ENCODE measurements around the gene LRCH4.

LRCH4 gene

GRCh38 chr7:100585511-100586265 lies at the start of gene LRCH4:
LRCH4 (minus strand) TSS chr7:100586129; CDS start chr7:100586100, 29 bp downstream.
- Mint-ChIP-seq H3K4me1 (peaks cover 24% of the 10 kb centered on the region), H3K9me3 (no peaks in the 10 kb centered on the region), H3K4me3 (peak within 1 kb of the TSS; percentile 97), H3K27ac (peak within 1 kb of the TSS; percentile 92), H3K27me3 (peaks cover 15% of the 10 kb centered on the region), H3K36me3 (no peaks in the 10 kb centered on the region)
- ATAC-seq: peak; percentile 56

GRCh38 chr7:100632951-100633717 lies 47.2 kb upstream of the LRCH4 start:
- H3K4me3 Mint-ChIP-seq: peak overlapping the region; percentile 81
- peak; percentile 77 for ATAC-seq
- H3K4me1 Mint-ChIP-seq: peaks cover 26% of the 10 kb centered on the region
- H3K27ac Mint-ChIP-seq: peak overlapping the region; percentile 80
- no peaks in the 10 kb centered on the region for H3K27me3 Mint-ChIP-seq
- no peaks in the 10 kb centered on the region for H3K36me3 Mint-ChIP-seq
- H3K9me3 Mint-ChIP-seq: no peaks in the 10 kb centered on the region

DNA sequence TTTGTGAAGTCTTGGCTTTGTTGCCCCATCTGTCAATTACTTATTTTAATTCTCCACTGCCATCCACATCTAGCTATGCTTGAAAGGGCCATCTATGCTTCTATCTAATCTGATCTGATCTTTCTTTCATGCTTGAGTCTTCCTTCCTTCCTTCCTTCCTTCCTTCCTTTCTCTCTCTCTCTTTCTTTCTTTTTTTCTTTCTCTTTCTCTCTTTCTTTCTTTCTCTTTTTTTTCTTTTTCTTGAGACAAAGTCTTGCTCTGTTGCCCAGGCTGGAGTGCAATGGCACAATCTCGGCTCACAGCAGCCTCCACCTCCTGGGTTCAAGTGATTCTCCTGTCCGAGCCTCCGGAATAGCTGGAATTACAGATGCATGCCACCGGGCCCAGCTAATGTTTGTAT lies 44.1 kb upstream of the LRCH4 start:
- Mint-ChIP-seq H3K4me3 (no peak overlapping the region), H3K4me1 (peaks cover 37% of the 10 kb centered on the region), H3K27ac (no peak overlapping the region), H3K36me3 (no peaks in the 10 kb centered on the region), H3K9me3 (no peaks in the 10 kb centered on the region), H3K27me3 (no peaks in the 10 kb centered on the region)
- ATAC-seq: no peak

- Mint-ChIP-seq H3K9me3 (no peaks in the 10 kb centered on the region), H3K4me3 (no peak overlapping the region), H3K4me1 (peaks cover 35% of the 10 kb centered on the region), H3K27ac (no peak overlapping the region), H3K36me3 (no peaks in the 10 kb centered on the region), H3K27me3 (no peaks in the 10 kb centered on the region)
- no peak for ATAC-seq
These were observed 43.3 kb upstream of the LRCH4 start for GRCh38 chr7:100629117-100629716.

DNA sequence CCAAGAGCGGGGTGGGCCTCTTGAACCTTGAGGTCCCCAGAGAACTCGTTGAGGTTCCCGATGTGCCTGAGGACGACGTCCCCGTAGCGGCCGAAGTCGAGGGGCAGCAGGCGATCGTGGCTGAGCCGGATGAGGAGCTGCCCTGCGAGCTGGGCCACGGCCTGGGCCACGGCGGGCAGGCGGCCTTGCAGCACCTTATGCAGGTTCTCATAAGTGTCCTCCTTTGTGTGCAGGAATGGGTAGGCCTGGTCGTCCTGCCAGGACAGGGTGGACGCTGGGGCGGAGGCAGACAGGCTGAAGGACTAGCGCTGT lies 41.3 kb upstream of the LRCH4 start:
- peak overlapping the region; percentile 78 for H3K27ac Mint-ChIP-seq
- peaks cover 20% of the 10 kb centered on the region for H3K4me1 Mint-ChIP-seq
- no peak for ATAC-seq
- peak overlapping the region; percentile 75 for H3K4me3 Mint-ChIP-seq
- no peaks in the 10 kb centered on the region for H3K27me3 Mint-ChIP-seq
- H3K36me3 Mint-ChIP-seq: peaks cover 6% of the 10 kb centered on the region
- H3K9me3 Mint-ChIP-seq: no peaks in the 10 kb centered on the region

DNA sequence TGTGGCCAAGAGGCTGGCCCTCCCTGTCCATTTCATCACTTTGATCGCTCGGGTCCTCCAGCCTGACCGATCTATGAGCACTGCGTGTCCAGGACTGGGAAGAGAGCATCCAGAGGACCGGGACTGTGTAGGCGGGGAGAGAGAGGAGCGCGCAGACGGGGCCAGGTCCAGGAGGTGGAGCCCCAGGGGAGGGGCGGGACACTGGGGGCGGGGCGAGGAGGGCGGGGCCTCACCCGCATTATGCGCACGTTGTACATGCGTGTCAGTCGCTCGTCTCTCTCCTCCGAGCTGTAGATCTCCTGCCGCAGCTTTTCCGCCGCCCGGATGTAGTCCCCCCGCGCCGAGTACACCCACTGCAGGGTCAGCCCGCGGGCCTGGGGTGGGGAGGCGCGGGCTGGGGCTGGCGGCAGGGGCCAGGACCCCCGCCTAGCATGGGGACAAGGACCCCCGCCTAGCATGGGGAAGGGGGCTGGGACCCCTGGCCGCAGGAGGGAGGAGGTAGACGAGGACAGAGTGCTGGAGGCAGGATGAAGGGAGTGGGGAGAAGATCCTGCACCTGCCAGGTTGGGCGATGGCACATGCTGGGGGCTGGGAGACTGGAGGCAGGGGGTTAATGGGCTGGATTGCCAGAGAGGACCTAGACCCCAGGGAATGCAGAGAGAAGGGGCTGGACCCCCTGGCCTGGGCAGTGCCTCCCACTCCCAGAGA lies 40.8 kb upstream of the LRCH4 start:
- Mint-ChIP-seq H3K27me3 (no peaks in the 10 kb centered on the region), H3K4me1 (peaks cover 17% of the 10 kb centered on the region), H3K4me3 (peak overlapping the region; percentile 75), H3K27ac (peak overlapping the region; percentile 78), H3K36me3 (peaks cover 9% of the 10 kb centered on the region), H3K9me3 (no peaks in the 10 kb centered on the region)
- ATAC-seq: peak; percentile 91

GRCh38 chr7:100626055-100626454 lies 40.1 kb upstream of the LRCH4 start:
- ATAC-seq: no peak
- Mint-ChIP-seq H3K4me1 (peaks cover 17% of the 10 kb centered on the region), H3K4me3 (peak overlapping the region; percentile 54), H3K36me3 (peaks cover 12% of the 10 kb centered on the region), H3K9me3 (no peaks in the 10 kb centered on the region), H3K27me3 (no peaks in the 10 kb centered on the region), H3K27ac (peak overlapping the region; percentile 78)

DNA sequence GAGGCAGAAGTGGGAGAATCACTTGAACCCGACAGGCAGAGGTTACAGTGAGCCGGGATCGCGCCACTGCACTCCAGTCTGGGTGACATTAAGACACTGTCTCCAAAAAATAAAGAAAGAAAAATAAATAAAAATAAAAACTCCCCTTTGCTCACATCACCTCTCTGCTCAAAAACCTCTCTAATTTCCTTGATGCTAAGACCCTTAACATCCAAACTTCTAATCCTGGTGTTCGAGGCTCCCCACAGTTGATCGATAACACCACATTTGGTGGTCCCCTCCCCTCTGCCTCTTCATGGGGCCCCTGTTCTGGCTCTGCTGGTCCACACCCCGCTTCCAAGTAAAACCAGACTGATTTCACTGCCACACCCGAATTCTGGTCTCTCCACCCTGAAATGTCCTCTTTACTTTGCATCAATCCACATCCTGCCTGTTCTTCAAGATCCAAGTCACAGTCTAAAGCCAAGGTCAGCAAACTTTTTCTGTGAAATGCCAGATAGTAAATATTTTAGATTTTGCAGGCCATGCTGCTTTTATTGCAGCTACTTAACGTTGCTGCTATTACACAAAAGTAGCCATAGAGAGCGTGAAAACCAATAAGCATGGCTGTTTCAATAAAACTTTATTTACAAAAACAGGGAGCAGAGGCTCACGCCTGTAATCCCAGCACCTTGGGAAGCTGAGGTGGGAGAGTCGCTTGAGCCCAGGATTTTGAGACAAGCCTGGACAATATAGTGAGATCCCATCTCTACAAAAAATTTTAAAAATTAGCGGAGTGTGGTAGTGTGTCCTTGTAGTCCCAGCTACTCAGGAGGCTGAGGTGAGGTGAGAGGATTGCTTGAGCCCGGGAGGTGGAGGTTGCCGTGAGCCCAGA lies 38.3 kb upstream of the LRCH4 start:
- Mint-ChIP-seq H3K36me3 (peaks cover 12% of the 10 kb centered on the region), H3K9me3 (no peaks in the 10 kb centered on the region), H3K27me3 (no peaks in the 10 kb centered on the region), H3K27ac (no peak overlapping the region), H3K4me3 (no peak overlapping the region), H3K4me1 (peaks cover 11% of the 10 kb centered on the region)
- no peak for ATAC-seq

DNA sequence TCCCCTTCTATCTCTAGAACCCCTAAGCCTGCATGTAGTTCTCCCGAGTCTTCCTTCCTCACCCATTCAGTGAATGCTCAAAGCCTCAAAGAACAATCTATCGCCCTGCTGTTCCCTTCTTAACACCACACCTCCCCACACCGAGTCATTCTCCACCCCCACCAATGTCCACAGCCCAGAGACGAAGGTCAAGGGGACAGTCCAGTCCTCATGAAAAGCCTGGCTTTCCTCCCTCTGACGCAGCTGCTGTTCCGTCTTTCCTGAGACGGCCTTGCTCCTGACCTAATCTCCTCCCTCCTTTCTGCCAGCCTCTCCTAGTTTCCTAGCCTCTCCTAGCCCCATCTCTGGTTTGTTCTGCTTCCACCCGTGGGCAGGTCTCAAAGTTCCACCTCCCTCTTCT lies 35.6 kb upstream of the LRCH4 start:
- Mint-ChIP-seq H3K9me3 (no peaks in the 10 kb centered on the region), H3K27me3 (no peaks in the 10 kb centered on the region), H3K27ac (no peak overlapping the region), H3K4me1 (peaks cover 5% of the 10 kb centered on the region), H3K36me3 (peaks cover 12% of the 10 kb centered on the region), H3K4me3 (no peak overlapping the region)
- ATAC-seq: no peak

- no peak for ATAC-seq
- Mint-ChIP-seq H3K27me3 (no peaks in the 10 kb centered on the region), H3K9me3 (no peaks in the 10 kb centered on the region), H3K4me1 (no peaks in the 10 kb centered on the region), H3K27ac (no peak overlapping the region), H3K4me3 (no peak overlapping the region), H3K36me3 (peaks cover 17% of the 10 kb centered on the region)
These were observed 34.9 kb upstream of the LRCH4 start for GRCh38 chr7:100620804-100621203.

- Mint-ChIP-seq H3K9me3 (no peaks in the 10 kb centered on the region), H3K27me3 (no peaks in the 10 kb centered on the region), H3K4me3 (no peak overlapping the region), H3K4me1 (no peaks in the 10 kb centered on the region), H3K27ac (no peak overlapping the region), H3K36me3 (peaks cover 17% of the 10 kb centered on the region)
- ATAC-seq: no peak
These were observed 34.3 kb upstream of the LRCH4 start for GRCh38 chr7:100620239-100620638.

GRCh38 chr7:100614308-100614861 lies 28.5 kb upstream of the LRCH4 start:
- H3K9me3 Mint-ChIP-seq: no peaks in the 10 kb centered on the region
- no peak for ATAC-seq
- no peaks in the 10 kb centered on the region for H3K27me3 Mint-ChIP-seq
- no peak overlapping the region for H3K27ac Mint-ChIP-seq
- H3K4me1 Mint-ChIP-seq: peaks cover 14% of the 10 kb centered on the region
- no peak overlapping the region for H3K4me3 Mint-ChIP-seq
- H3K36me3 Mint-ChIP-seq: peaks cover 11% of the 10 kb centered on the region

GRCh38 chr7:100613412-100614175 lies 27.7 kb upstream of the LRCH4 start:
- Mint-ChIP-seq H3K4me3 (peak overlapping the region; percentile 98), H3K27ac (no peak overlapping the region), H3K36me3 (peaks cover 11% of the 10 kb centered on the region), H3K9me3 (no peaks in the 10 kb centered on the region), H3K4me1 (peaks cover 14% of the 10 kb centered on the region), H3K27me3 (no peaks in the 10 kb centered on the region)
- no peak for ATAC-seq

Measured in stimulated activated memory B cell treated with anti-CD40 and anti-IgM and Interleukin-4, amounts not matched to agents 10 μg/mL and 1 μg/mL and 100 μg/mL, for 72 hours (primary cell).